ENCODE data around the gene PAFAH1B2. TPM values are rescaled to one million over a fixed set of nuclear protein-coding genes. Genes with fewer than 3 reads are reported as not detected.

PAFAH1B2 gene
- total and polyA plus RNA-seq, 2 of the 8 experiments (the other 6 are each of a cell fraction or from before 2014, with no cell fraction given), result 38.2 to 161 TPM

DNA sequence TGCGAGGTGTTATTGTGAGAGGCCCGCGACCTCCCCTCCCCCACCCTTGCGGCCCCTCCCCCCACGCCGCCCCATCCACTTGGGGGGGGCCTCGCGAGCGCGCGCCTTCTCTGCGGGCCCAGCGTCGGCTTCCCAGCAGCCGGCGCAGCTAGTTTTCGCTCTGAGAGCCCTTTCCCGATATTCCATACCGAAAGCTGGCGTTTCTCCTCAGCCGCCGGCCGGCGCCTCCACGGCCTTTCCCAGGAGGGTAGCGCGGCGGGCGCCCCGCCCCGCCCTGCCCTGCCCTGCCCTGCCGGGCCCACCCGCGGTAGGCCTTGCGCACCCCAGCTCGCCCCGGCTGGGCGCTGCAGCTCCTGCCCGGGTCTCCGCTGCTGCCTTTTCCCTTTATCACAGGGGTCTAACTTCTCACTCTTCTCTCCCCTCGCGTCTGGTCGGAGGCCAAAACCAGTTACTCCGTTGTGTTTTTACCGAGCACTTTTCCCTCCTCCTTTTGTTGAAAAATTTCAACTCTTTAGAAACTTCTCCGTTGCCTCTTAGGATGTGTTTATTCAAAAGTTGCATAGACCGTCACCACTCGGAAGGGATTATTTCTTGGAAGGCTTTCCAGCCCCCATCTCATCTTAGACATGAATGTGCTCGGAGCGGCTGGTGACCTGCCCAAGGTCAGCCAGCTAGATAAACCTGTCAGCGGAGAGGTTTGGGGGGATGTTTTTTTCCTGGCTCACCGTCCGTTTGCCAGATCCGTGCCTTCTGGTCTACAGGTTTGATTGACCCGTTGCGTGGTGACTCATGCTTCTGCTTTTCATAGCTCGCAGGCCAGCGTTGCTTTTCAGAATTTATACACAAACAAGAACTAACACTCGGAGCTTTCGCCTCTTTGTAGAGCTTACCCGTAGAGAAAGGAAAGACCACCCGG lies 648 bp downstream of the PAFAH1B2 start (continued):
- TF ChIP-seq, protein P1, sequence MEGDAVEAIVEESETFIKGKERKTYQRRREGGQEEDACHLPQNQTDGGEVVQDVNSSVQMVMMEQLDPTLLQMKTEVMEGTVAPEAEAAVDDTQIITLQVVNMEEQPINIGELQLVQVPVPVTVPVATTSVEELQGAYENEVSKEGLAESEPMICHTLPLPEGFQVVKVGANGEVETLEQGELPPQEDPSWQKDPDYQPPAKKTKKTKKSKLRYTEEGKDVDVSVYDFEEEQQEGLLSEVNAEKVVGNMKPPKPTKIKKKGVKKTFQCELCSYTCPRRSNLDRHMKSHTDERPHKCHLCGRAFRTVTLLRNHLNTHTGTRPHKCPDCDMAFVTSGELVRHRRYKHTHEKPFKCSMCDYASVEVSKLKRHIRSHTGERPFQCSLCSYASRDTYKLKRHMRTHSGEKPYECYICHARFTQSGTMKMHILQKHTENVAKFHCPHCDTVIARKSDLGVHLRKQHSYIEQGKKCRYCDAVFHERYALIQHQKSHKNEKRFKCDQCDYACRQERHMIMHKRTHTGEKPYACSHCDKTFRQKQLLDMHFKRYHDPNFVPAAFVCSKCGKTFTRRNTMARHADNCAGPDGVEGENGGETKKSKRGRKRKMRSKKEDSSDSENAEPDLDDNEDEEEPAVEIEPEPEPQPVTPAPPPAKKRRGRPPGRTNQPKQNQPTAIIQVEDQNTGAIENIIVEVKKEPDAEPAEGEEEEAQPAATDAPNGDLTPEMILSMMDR (IDR thresholded peaks at IDR 0.05; ENCODE audit: control extremely low read depth in 1 of 3, insufficient read depth in 1 of 3, low read depth in 1 of 3, low read length in 3 of 3), result no peak
- TF ChIP-seq ZNF274 (IDR thresholded peaks at IDR 0.05; ENCODE audit: borderline replicate concordance, extremely low read depth, low read length), result no peak
- no peak for TF ChIP-seq CREB1 (IDR thresholded peaks at IDR 0.05)
- TF ChIP-seq, protein P2, sequence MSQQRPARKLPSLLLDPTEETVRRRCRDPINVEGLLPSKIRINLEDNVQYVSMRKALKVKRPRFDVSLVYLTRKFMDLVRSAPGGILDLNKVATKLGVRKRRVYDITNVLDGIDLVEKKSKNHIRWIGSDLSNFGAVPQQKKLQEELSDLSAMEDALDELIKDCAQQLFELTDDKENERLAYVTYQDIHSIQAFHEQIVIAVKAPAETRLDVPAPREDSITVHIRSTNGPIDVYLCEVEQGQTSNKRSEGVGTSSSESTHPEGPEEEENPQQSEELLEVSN (IDR thresholded peaks at IDR 0.05), result no peak
- TF ChIP-seq PHF8 (conservative IDR thresholded peaks at IDR 0.05; ENCODE audit: low read depth, low read length), result no peak
- no peak for TF ChIP-seq KDM1A (IDR thresholded peaks at IDR 0.05; ENCODE audit: borderline replicate concordance, low read length)
- no peak for TF ChIP-seq NRF1 (IDR thresholded peaks at IDR 0.05; ENCODE audit: low read depth, low read length)
- no peak for TF ChIP-seq CEBPB (IDR thresholded peaks at IDR 0.05; ENCODE audit: low read depth, low read length)
- no peak for TF ChIP-seq RAD21 (IDR thresholded peaks at IDR 0.05 in 1 of 2, conservative IDR thresholded peaks at IDR 0.05 in 1 of 2; ENCODE audit: low read depth in 2 of 2, low read length in 2 of 2)
- no peak for TF ChIP-seq GABPA (IDR thresholded peaks at IDR 0.05; ENCODE audit: borderline replicate concordance, insufficient read depth, low read length)
- TF ChIP-seq, protein P3, sequence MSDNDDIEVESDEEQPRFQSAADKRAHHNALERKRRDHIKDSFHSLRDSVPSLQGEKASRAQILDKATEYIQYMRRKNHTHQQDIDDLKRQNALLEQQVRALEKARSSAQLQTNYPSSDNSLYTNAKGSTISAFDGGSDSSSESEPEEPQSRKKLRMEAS (IDR thresholded peaks at IDR 0.05), result no peak
- TF ChIP-seq, protein P4, sequence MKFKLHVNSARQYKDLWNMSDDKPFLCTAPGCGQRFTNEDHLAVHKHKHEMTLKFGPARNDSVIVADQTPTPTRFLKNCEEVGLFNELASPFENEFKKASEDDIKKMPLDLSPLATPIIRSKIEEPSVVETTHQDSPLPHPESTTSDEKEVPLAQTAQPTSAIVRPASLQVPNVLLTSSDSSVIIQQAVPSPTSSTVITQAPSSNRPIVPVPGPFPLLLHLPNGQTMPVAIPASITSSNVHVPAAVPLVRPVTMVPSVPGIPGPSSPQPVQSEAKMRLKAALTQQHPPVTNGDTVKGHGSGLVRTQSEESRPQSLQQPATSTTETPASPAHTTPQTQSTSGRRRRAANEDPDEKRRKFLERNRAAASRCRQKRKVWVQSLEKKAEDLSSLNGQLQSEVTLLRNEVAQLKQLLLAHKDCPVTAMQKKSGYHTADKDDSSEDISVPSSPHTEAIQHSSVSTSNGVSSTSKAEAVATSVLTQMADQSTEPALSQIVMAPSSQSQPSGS (IDR thresholded peaks at IDR 0.05; ENCODE audit: low read length), result no peak
- no peak for TF ChIP-seq TBP (IDR thresholded peaks at IDR 0.05; ENCODE audit: low read depth, low read length)
- TF ChIP-seq TAF7 (optimal IDR thresholded peaks at IDR 0.05; ENCODE audit: borderline replicate concordance, low read depth, low read length), result peak; percentile 21
- TF ChIP-seq RBBP5 (IDR thresholded peaks at IDR 0.05; ENCODE audit: borderline replicate concordance, low read depth, low read length), result no peak
- peak; percentile 7 for TF ChIP-seq SAP30 (IDR thresholded peaks at IDR 0.05; ENCODE audit: insufficient read depth, insufficient replicate concordance, low read length)
- TF ChIP-seq TAF1 (IDR thresholded peaks at IDR 0.05; ENCODE audit: low read depth, low read length), result no peak
- TF ChIP-seq SIRT6 (IDR thresholded peaks at IDR 0.05; ENCODE audit: low read length), result no peak

Measured in H1 (cell line).